H1 (cell line): ENCODE measurements around the gene TEX26. TPM values are rescaled to one million over a fixed set of nuclear protein-coding genes. Genes with fewer than 3 reads are reported as not detected.

ENCODE experiments used
- CTCF ChIA-PET: fragments of 300-600 bp; sonication (Branson Sonifier 250); formaldehyde crosslinking; loops from one replicate; lab custom pipeline; 2021; ENCODE audit not compliant: partially characterized antibody; lab: Charles Lee
- POLR2A ChIA-PET: fragments of 300-600 bp; sonication (Branson Sonifier 250); formaldehyde crosslinking; loops from one replicate; lab custom pipeline; 2021; ENCODE audit warnings: inconsistent platforms; ENCODE audit not compliant: partially characterized antibody; lab: Charles Lee
- DNase-seq, 2 experiments: peaks; one replicate each; pipeline versions ENCODE4 v3.0.0 to v3.0.0-alpha.2; 2010 to 2022; ENCODE audit warnings: low spot score in 2 of 2, low read depth in 1 of 2, mixed read lengths in 1 of 2
- FAIRE-seq: peaks from 2 replicates; lab custom pipeline; 2011; peaks lifted over from hg19 to GRCh38; lab: Jason Lieb, UNC
- H2AFZ ChIP-seq: 2 replicates; pipeline ENCODE4 v1.8.1; 2012; ENCODE audit warnings: low read length, inconsistent platforms
- H2AK5ac ChIP-seq: 2 replicates; pipeline ENCODE4 v1.6.1; 2013; ENCODE audit warnings: low read depth, low read length
- H2BK120ac ChIP-seq: replicated peaks from 2 replicates; pipeline ENCODE3; 2013; ENCODE audit warnings: low read depth, low read length, inconsistent platforms
- H2BK12ac ChIP-seq: 2 replicates; pipeline ENCODE4 v1.6.1; 2013; ENCODE audit warnings: low read depth, low read length
- H2BK15ac ChIP-seq: 2 replicates; pipeline ENCODE4 v1.6.1; 2013; ENCODE audit warnings: low read length
- H2BK20ac ChIP-seq: 2 replicates; pipeline ENCODE4 v1.6.1; 2013; ENCODE audit warnings: low read length
- H2BK5ac ChIP-seq: 2 replicates; pipeline ENCODE4 v1.6.1; 2013; ENCODE audit warnings: low read depth, low read length
- H3K14ac ChIP-seq: 2 replicates; pipeline ENCODE4 v1.6.1; 2013; ENCODE audit warnings: inconsistent platforms; ENCODE audit not compliant: insufficient read length
- H3K18ac ChIP-seq: 2 replicates; pipeline ENCODE4 v1.6.1; 2013; ENCODE audit warnings: low read length; ENCODE audit errors: extremely low read depth
- H3K23ac ChIP-seq: 2 replicates; pipeline ENCODE4 v1.6.1; 2013; ENCODE audit warnings: inconsistent platforms; ENCODE audit not compliant: insufficient read length
- H3K23me2 ChIP-seq: 2 replicates; pipeline ENCODE4 v1.6.1; 2013; ENCODE audit warnings: low read depth, low read length
- H3K27ac ChIP-seq: 2 replicates; pipeline ENCODE4 v1.6.1; 2011; ENCODE audit warnings: low read depth, low read length, inconsistent platforms
- H3K27me3 ChIP-seq, 4 experiments: replicated peaks in 1 of 4; 1 replicate in 1 of 4; 2 replicates in 3 of 4; pipeline versions ENCODE4 v1.6.1 to v1.8.1; 2011 to 2013; ENCODE audit warnings: low read length in 3 of 4, mild to moderate bottlenecking in 3 of 4, inconsistent platforms in 2 of 4, mixed read lengths in 2 of 4, moderate library complexity in 1 of 4; ENCODE audit not compliant: control insufficient read depth in 3 of 4, insufficient read depth in 3 of 4; ENCODE audit errors: extremely low read depth in 1 of 4
- H3K36me3 ChIP-seq, 4 experiments: 2 replicates each; pipeline versions ENCODE4 v1.6.1 to v1.8.1; 2011 to 2013; ENCODE audit warnings: mild to moderate bottlenecking in 4 of 4, low read length in 3 of 4, moderate library complexity in 2 of 4, control low read depth in 1 of 4, inconsistent platforms in 1 of 4; ENCODE audit not compliant: insufficient read depth in 4 of 4, control insufficient read depth in 2 of 4
- H3K4ac ChIP-seq: replicated peaks from 2 replicates; pipeline ENCODE3; 2013; ENCODE audit warnings: low read length, low read depth, mixed read lengths, inconsistent platforms; ENCODE audit not compliant: insufficient read length
- H3K4me1 ChIP-seq, 4 experiments: replicated peaks in 1 of 4; 1 replicate in 1 of 4; 2 replicates in 3 of 4; pipeline versions ENCODE4 v1.6.1 to v1.8.1; 2011 to 2013; ENCODE audit warnings: low read length in 3 of 4, inconsistent platforms in 2 of 4, mixed read lengths in 1 of 4; ENCODE audit not compliant: insufficient read depth in 4 of 4, control insufficient read depth in 3 of 4
- H3K4me2 ChIP-seq, 2 experiments: 2 replicates each; pipeline versions ENCODE4 v1.6.1 to v1.8.1; 2011 to 2013; ENCODE audit warnings: low read depth in 2 of 2, low read length in 2 of 2, control low read depth in 1 of 2, inconsistent platforms in 1 of 2, mild to moderate bottlenecking in 1 of 2; ENCODE audit not compliant: insufficient read depth in 1 of 2
- H3K4me3 ChIP-seq, 4 experiments: fragments of 200-600, 300-600 bp in 1 of 4; sonication (generic), shearing (Covaris generic), sonication (Bioruptor Twin) in 1 of 4; 2 replicates each; pipeline versions ENCODE4 v1.5.1 to v1.8.1; 2011 to 2016; ENCODE audit warnings: low read length in 4 of 4, low read depth in 3 of 4, control low read depth in 2 of 4, inconsistent platforms in 2 of 4, mild to moderate bottlenecking in 2 of 4, mixed read lengths in 1 of 4, moderate library complexity in 1 of 4; ENCODE audit not compliant: insufficient read depth in 2 of 4; ENCODE audit errors: extremely low read depth in 1 of 4
- H3K56ac ChIP-seq: replicated peaks from 2 replicates; pipeline ENCODE3; 2013; ENCODE audit warnings: low read depth, mild to moderate bottlenecking, mixed read lengths, low read length, inconsistent platforms; ENCODE audit not compliant: insufficient read length
- H3K79me1 ChIP-seq: 2 replicates; pipeline ENCODE4 v1.6.1; 2013; ENCODE audit warnings: low read depth, low read length, control low read depth
- H3K79me2 ChIP-seq, 2 experiments: 2 replicates each; pipeline versions ENCODE4 v1.6.1 to v1.8.1; 2012 to 2013; ENCODE audit warnings: low read length in 2 of 2, mild to moderate bottlenecking in 2 of 2, inconsistent platforms in 1 of 2; ENCODE audit not compliant: insufficient read depth in 2 of 2, control insufficient read depth in 1 of 2
- H3K9ac ChIP-seq, 4 experiments: replicated peaks in 1 of 4; 1 replicate in 1 of 4; 2 replicates in 3 of 4; pipeline versions ENCODE4 v1.6.1 to v1.8.1; 2011 to 2013; ENCODE audit warnings: low read depth in 3 of 4, low read length in 3 of 4, control low read depth in 2 of 4, mild to moderate bottlenecking in 2 of 4, moderate library complexity in 2 of 4, inconsistent platforms in 1 of 4; ENCODE audit errors: extremely low read depth in 1 of 4
- H3K9me3 ChIP-seq, 2 experiments: 2 replicates each; pipeline versions ENCODE4 v1.6.1 to v1.8.1; 2012 to 2013; ENCODE audit warnings: mild to moderate bottlenecking in 2 of 2, moderate library complexity in 2 of 2, control low read depth in 1 of 2, inconsistent platforms in 1 of 2, low read depth in 1 of 2, low read length in 1 of 2, mixed read lengths in 1 of 2; ENCODE audit not compliant: insufficient read depth in 2 of 2
- H4K20me1 ChIP-seq, 2 experiments: replicated peaks in 1 of 2; 2 replicates each; pipeline versions ENCODE3 to v1.8.1; 2011 to 2013; ENCODE audit warnings: inconsistent platforms in 2 of 2, low read length in 2 of 2, mild to moderate bottlenecking in 1 of 2; ENCODE audit not compliant: insufficient read depth in 2 of 2, control insufficient read depth in 1 of 2
- H4K5ac ChIP-seq: 2 replicates; pipeline ENCODE4 v1.6.1; 2013; ENCODE audit warnings: low read length, low read depth, mixed read lengths, inconsistent platforms; ENCODE audit not compliant: insufficient read length
- H4K8ac ChIP-seq: 2 replicates; pipeline ENCODE4 v1.8.0; 2013; ENCODE audit warnings: mild to moderate bottlenecking, moderate library complexity, low read length, inconsistent platforms; ENCODE audit not compliant: insufficient read depth; ENCODE audit errors: extremely low read depth
- H4K91ac ChIP-seq: replicated peaks from 2 replicates; pipeline ENCODE3; 2013; ENCODE audit warnings: low read length, mixed read lengths, inconsistent platforms; ENCODE audit not compliant: insufficient read length
- ASH2L ChIP-seq: fragments of 200-600, 300-600 bp; sonication (generic); IDR thresholded peaks from one replicate; pipeline ENCODE4 v1.7.1; 2017; ENCODE audit warnings: low read length
- CBX5 ChIP-seq: fragments of 300-800, 300-1000 bp; sonication (generic); IDR thresholded peaks from 2 replicates; pipeline ENCODE4 v1.7.1; 2016; ENCODE audit warnings: antibody characterized with exemption, low read length, low read depth
- CBX8 ChIP-seq: fragments of 300-800, 300-1000 bp; sonication (generic); IDR thresholded peaks from 2 replicates; pipeline ENCODE4 v1.7.1; 2016; ENCODE audit warnings: low read depth, low read length, borderline replicate concordance
- CTBP2 ChIP-seq: IDR thresholded peaks from 2 replicates; pipeline ENCODE4 v1.7.0; 2011; ENCODE audit warnings: borderline replicate concordance, mild to moderate bottlenecking, moderate library complexity, mixed read lengths, low read length; ENCODE audit not compliant: insufficient read depth, insufficient read length
- KDM1A ChIP-seq: fragments of 200-600, 300-600 bp; sonication (generic); IDR thresholded peaks from 2 replicates; pipeline ENCODE4 v1.7.1; 2016; ENCODE audit warnings: mild to moderate bottlenecking, low read length, borderline replicate concordance
- SAP30 ChIP-seq: fragments of 300-600 bp; sonication (generic); IDR thresholded peaks from 2 replicates; pipeline ENCODE4 v1.7.1; 2012; ENCODE audit warnings: low read length, moderate library complexity, mild to moderate bottlenecking, inconsistent platforms; ENCODE audit not compliant: insufficient read depth, insufficient replicate concordance
- SIN3A ChIP-seq, 2 experiments: IDR thresholded peaks in 1 of 2; conservative IDR thresholded peaks in 1 of 2; 2 replicates each; pipeline ENCODE4 v1.6.1; 2011 to 2012; ENCODE audit warnings: low read length in 2 of 2, improper control_type of control experiment in 1 of 2, low read depth in 1 of 2, mild to moderate bottlenecking in 1 of 2
- SIX5 ChIP-seq: IDR thresholded peaks from 2 replicates; pipeline ENCODE4 v1.6.1; 2011; ENCODE audit warnings: mild to moderate bottlenecking, low read depth, low read length
- SP1 ChIP-seq: IDR thresholded peaks from 2 replicates; pipeline ENCODE4 v1.6.1; 2011; ENCODE audit warnings: low read depth, low read length
- SUZ12 ChIP-seq: fragments of 200-600 bp; sonication (generic); IDR thresholded peaks from 2 replicates; pipeline ENCODE4 v1.6.1; 2012; ENCODE audit warnings: mild to moderate bottlenecking, inconsistent platforms, low read length, moderate library complexity, mixed read lengths
- TEAD4 ChIP-seq: IDR thresholded peaks from 2 replicates; pipeline ENCODE4 v1.6.1; 2012; ENCODE audit warnings: low read depth, low read length, inconsistent platforms, mixed read lengths
- WGBS, 2 experiments: shearing (Covaris generic) in 1 of 2; methylation state at CpG; one replicate each; pipeline versions ENCODE4 v1.1.6 to v1.1.7; 2013 to 2015; ENCODE audit warnings: low lambda C conversion rate in 2 of 2, mixed read lengths in 2 of 2, inconsistent platforms in 1 of 2, low coverage in 1 of 2, missing lambda C conversion rate in 1 of 2; ENCODE audit not compliant: insufficient replicate concordance in 2 of 2, insufficient coverage in 1 of 2, insufficient read length in 1 of 2; ENCODE audit errors: extremely low coverage in 1 of 2, missing lambda C conversion rate in 1 of 2; 5-methylcytosine and 5-hydroxymethylcytosine counted together
- polyA plus RNA-seq, 7 experiments: library from polyadenylated mRNA; depleted of rRNA in 3 of 7; stranded (reverse) in 5 of 7; unstranded in 2 of 7; fragments of >200 nt in 5 of 7; fragments of 200-250 nt in 2 of 7; gene quantifications; 1 replicate in 5 of 7; 2 replicates in 1 of 7; 4 replicates in 1 of 7; pipeline versions ENCODE4 v1.2.1 to v1.2.3, GENCODE V29; 2011 to 2013; ENCODE audit warnings: missing spikeins in 2 of 7, mixed read lengths in 2 of 7
- total RNA-seq: library from RNA; stranded (reverse); fragmentation: NEBNext Ultra II Directional; extraction: Animal tissue kit (Norgen Biotek cat#: 25700); gene quantifications from 2 replicates; pipeline ENCODE4 v1.2.1, GENCODE V29; 2021

Gene TEX26
- total and polyA plus RNA-seq, 2 of the 8 experiments (the other 6 are each of a cell fraction or from before 2014, with no cell fraction given), result not detected

DNA sequence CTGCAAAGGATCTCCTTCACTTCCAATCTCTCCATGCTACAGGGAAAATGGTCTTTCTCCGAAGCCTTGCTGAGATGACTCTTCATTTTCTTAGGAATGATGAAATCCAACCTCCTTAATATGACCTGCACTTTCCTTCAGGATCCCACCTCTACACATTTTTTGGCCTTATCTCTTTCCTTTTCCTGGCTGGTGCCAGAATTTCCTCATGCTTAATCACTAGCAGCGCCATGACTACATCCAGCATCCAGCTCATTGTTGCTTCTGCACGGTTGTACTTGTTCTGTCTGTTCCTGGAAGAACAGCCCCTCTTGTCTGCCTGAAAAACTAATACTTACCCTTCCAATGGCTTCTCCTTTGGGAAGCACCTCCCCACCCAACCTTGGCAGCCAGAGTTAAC, 68.4 kb downstream of the TEX26 start:
- H3K56ac ChIP-seq, result no peak overlapping the region
- no peaks in the 10 kb centered on the region for H3K36me3 ChIP-seq
- no peak overlapping the region for H2BK12ac ChIP-seq
- no peaks in the 10 kb centered on the region for H3K23me2 ChIP-seq
- H3K9me3 ChIP-seq, result peaks cover 0 to 4% of the 10 kb centered on the region in 2 experiments; a peak in 2 of 4 replicates
- 0 out of 7 replicates have a peak, but pooled peaks cover 0 to 1% (median under 1%) of the 10 kb centered on the region in 4 experiments for H3K4me1 ChIP-seq
- no peak for DNase-seq
- no peak overlapping the region for H4K5ac ChIP-seq
- no peak overlapping the region for H2BK15ac ChIP-seq
- no peak overlapping the region for H3K4me2 ChIP-seq
- TF ChIP-seq SAP30 (no peak), SUZ12 (no peak), SP1 (no peak), SIN3A (conservative IDR thresholded peaks at IDR 0.05 in 1 of 2, IDR thresholded peaks at IDR 0.05 in 1 of 2; ENCODE audit: low read depth in 1 of 2, low read length in 2 of 2) (no peak), SIX5 (no peak), TEAD4 (no peak), CTBP2 (no peak), CBX8 (no peak), ASH2L (no peak), CBX5 (no peak), KDM1A (no peak)
- TF ChIP-seq, all 59 proteins: peak for 0
- no peak overlapping the region for H3K27ac ChIP-seq
- no peak overlapping the region for H3K4me3 ChIP-seq
- no peak overlapping the region for H3K14ac ChIP-seq
- H2BK20ac ChIP-seq, result no peak overlapping the region
- H4K20me1 ChIP-seq, result no peaks in the 10 kb centered on the region
- no peak overlapping the region for H3K18ac ChIP-seq
- H3K79me2 ChIP-seq, result no peaks in the 10 kb centered on the region
- ChIA-PET POLR2A (no interaction called here), CTCF (interaction anchor here (1.4 to 2.0 kb wide), 3 partner anchors 10 to 21 kb away, joined by 3 to 9 read pairs (median 6); no protein-coding TSS in a partner anchor)
- no peak overlapping the region for H4K91ac ChIP-seq
- peak overlapping the region; percentile 11; the same call in 1 of the 2 replicates for H4K8ac ChIP-seq
- H2BK120ac ChIP-seq, result no peak overlapping the region
- no peak overlapping the region for H3K9ac ChIP-seq
- WGBS, 2 experiments, result 88% methylated on average over 3 of the region's 3 CpGs; no CpG with 5 or more reads in 1 of the 2 experiments
- no peak overlapping the region for H2BK5ac ChIP-seq
- H3K23ac ChIP-seq, result no peak overlapping the region
- no peak overlapping the region for H2AK5ac ChIP-seq
- no peak overlapping the region for H3K4ac ChIP-seq
- no peak for FAIRE-seq
- no peaks in the 10 kb centered on the region for H3K27me3 ChIP-seq
- no peaks in the 10 kb centered on the region for H3K79me1 ChIP-seq
- no peak overlapping the region for H2AFZ ChIP-seq
